AG09309 (cell line): ENCODE measurements around the gene ZFHX3.
A peak's percentile ranks its signal among the peaks of the same experiment; 100 is the strongest.

ENCODE experiments used
- DNase-seq: peaks from one replicate; pipeline ENCODE4 v3.0.0-alpha.2; 2010; ENCODE audit warnings: low read depth
- H3K4me3 ChIP-seq: 2 replicates; pipeline ENCODE4 v1.5.1; 2011; ENCODE audit warnings: mild to moderate bottlenecking, low read depth, low read length, moderate library complexity; ENCODE audit not compliant: control insufficient read depth
- TF ChIP-seq, protein P1 (sequence below): IDR thresholded peaks from 2 replicates; pipeline ENCODE4 v1.5.1; 2011; ENCODE audit warnings: mild to moderate bottlenecking, low read depth, low read length, inconsistent platforms; ENCODE audit not compliant: insufficient read depth, control insufficient read depth; ENCODE audit errors: missing control alignments

ZFHX3 gene

DNA sequence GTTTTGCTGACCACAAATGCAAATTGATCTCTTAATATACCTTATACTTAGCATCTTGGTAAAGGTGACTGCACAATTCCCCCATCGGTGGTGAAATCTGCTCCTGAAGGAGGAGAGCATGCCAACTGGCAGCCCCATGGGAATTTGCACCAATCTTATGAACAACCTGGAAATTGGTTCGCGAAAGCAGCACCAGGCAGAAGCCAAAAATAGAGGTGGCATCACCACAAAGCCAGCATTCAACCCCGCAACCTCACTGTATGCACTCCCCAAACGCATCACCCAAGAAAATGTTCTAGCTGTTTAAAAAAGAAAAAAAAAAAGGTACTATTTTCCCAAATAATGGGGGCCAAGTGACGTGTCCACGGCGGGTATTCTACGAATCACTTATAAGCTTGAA, 213.4 kb downstream of the ZFHX3 start:
- no peak overlapping the region for H3K4me3 ChIP-seq
- TF ChIP-seq, protein P1, sequence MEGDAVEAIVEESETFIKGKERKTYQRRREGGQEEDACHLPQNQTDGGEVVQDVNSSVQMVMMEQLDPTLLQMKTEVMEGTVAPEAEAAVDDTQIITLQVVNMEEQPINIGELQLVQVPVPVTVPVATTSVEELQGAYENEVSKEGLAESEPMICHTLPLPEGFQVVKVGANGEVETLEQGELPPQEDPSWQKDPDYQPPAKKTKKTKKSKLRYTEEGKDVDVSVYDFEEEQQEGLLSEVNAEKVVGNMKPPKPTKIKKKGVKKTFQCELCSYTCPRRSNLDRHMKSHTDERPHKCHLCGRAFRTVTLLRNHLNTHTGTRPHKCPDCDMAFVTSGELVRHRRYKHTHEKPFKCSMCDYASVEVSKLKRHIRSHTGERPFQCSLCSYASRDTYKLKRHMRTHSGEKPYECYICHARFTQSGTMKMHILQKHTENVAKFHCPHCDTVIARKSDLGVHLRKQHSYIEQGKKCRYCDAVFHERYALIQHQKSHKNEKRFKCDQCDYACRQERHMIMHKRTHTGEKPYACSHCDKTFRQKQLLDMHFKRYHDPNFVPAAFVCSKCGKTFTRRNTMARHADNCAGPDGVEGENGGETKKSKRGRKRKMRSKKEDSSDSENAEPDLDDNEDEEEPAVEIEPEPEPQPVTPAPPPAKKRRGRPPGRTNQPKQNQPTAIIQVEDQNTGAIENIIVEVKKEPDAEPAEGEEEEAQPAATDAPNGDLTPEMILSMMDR = no peak
- no peak for DNase-seq

DNA sequence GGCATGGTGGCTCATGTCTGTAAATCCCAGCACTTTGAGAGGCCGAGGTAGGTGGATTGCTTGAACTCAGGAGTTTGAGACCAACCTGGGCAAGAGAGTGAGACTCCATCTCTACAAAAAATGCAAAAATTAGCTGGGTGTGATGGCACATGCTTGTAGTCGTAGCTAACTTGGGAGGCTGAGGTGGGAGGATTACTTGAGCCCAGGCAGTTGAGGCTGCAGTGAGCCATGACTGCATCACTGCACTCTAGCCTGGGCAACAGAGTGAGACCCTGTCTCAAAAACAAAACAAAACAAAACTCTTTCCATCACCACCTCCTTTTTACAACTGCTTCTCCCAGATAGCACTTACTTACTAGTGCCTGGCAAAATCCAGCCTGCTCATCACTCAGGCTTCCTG, 214.0 kb downstream of the ZFHX3 start:
- no peak for DNase-seq
- H3K4me3 ChIP-seq = no peak overlapping the region
- TF ChIP-seq, protein P1 = no peak

DNA sequence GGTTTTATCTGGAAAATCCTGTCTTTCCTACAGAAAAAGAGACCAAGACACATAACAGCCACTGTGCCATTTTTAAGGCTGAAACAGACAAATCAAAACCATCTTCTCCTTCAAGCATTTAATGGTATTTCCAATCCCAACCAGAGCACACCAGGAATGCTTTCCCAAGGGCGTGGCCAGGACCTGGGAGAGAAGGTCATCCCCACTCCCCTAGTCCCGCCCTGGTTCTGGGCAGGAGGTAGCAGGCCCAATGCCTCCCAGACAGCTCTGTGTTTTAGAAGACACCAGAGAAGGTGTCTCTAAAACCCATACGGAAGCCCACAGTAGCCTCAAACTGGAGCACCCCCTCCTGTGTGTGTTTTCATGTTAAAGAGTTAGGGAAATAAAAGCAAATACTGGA, 214.4 kb downstream of the ZFHX3 start:
- DNase-seq = no peak
- H3K4me3 ChIP-seq = no peak overlapping the region
- TF ChIP-seq, protein P1 = no peak

DNA sequence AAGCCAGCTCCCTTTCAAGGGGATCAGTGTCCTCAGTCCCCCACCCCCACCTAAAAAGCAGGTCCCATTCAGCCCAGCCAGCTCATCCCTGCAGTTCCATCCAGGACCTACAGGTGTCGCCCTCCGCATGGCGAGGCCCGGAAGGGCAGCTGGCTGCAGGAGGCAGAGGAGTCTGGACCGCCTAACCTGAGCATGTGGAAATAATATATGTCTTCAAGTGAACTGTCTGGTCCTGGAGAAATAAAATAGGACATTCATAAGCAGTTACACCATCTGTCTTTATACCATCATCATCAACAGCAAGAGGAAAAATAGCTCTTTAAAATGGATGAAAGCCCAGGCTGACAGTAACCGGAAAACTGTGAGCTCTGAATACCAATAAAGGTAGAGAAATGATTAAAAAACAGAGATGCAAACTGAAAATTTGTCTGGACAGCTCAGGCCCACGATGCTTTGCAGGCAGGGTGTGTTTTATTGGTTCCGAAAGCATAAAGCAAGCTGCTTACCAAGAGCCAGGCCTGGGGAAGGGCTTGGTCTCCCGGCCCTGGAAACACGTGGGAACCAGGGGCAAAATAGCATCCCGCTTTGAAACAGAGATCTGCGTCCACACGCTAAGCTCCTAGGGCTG, 215.2 kb downstream of the ZFHX3 start:
- peak; percentile 67 for DNase-seq
- no peak overlapping the region for H3K4me3 ChIP-seq
- TF ChIP-seq, protein P1 = peak; percentile 100

DNA sequence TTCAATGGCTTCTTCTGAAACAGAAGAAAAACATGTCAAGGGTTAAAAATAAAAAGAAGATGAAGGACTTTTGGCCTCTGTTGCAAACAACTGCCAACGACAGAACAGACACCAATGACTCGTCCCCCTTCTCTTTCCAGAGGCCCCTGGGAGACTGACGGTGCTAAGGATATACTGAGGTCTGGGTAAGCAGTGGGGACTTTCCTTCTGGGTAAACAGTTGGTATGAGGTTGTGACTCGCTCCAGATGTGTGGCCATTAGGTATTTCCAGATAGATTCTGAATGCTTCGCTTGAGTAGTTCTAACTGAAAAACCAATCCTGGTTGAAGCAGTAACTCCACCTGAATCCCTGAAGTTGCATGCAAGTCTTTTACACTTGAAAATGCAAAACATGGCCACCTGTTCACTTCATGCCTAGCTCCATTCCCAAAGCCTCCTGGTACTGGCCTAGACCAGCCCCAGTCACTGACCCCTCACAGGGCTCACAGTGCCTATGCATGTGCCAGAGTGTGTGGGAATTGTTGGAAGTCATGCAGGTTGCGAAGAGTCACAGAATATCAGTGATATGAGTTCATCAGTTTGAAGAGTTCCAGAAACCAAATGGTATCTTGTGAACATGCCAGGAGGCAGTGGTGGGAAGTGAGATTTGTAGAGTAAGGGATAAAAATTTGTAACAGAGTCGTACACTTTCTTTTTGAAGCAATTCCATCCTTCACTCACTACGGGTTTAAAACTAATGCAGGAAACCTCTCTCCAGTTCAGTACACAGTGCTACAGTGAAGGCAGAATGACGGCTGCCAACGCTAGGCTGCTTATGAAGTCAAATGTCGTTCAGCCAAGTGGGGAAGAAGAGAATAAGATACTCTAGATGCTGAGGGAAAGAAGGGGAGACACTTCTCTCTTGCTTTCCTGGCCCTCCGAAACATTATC, 217.8 kb downstream of the ZFHX3 start:
- TF ChIP-seq, protein P1 = no peak
- no peak overlapping the region for H3K4me3 ChIP-seq
- no peak for DNase-seq

DNA sequence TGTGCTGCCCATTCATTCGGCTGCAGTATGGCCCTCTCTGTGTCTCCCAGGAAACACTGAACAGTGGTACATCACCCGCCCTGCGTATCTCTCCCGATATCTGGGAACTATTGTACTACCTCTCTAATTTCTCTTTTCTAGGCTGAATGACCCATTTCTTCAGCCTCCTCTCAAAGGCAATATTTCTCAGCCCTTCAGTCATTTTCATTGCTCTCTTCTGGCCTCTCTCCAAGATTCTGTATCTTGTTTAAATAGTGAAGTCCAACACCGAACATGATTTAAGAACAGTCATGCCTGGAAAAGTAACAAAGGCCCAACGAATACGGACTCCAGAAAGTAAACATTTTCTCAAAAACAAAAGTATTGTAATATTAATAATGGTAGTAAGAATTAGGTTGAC, 220.1 kb downstream of the ZFHX3 start:
- DNase-seq = no peak
- H3K4me3 ChIP-seq = no peak overlapping the region
- TF ChIP-seq, protein P1 = no peak
